ENCODE results near the gene TRIP10.
A peak's percentile ranks its signal among the peaks of the same experiment; 100 is the strongest.

TRIP10 gene

DNA sequence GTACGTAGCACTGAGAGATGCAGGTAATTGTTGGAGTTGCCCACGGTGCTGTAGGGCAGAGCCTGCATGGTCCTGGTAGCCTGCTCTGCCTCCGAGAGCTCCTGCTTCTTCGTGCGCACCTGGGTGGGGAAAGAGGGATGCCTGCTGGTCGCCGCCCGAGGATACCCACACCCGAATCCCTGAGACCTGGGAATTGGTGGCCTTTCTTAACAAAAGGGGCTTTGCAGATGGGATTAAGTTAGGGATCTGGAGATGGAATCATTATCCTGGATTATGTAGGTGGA is 28.5 kb upstream of the TRIP10 start:
- TF ChIP-seq, protein P1, sequence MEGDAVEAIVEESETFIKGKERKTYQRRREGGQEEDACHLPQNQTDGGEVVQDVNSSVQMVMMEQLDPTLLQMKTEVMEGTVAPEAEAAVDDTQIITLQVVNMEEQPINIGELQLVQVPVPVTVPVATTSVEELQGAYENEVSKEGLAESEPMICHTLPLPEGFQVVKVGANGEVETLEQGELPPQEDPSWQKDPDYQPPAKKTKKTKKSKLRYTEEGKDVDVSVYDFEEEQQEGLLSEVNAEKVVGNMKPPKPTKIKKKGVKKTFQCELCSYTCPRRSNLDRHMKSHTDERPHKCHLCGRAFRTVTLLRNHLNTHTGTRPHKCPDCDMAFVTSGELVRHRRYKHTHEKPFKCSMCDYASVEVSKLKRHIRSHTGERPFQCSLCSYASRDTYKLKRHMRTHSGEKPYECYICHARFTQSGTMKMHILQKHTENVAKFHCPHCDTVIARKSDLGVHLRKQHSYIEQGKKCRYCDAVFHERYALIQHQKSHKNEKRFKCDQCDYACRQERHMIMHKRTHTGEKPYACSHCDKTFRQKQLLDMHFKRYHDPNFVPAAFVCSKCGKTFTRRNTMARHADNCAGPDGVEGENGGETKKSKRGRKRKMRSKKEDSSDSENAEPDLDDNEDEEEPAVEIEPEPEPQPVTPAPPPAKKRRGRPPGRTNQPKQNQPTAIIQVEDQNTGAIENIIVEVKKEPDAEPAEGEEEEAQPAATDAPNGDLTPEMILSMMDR (IDR thresholded peaks at IDR 0.05; ENCODE audit: extremely low read depth, insufficient read depth, missing control alignments) = no peak
- in situ Hi-C loops (cut with MboI; ENCODE audit: low pct_unique_long_range_greater_than_20kb, low sequenced_read_pairs, unreplicated experiment) = no loop called here
- DNase-seq (ENCODE audit: low spot score) = peak; percentile 23

DNA sequence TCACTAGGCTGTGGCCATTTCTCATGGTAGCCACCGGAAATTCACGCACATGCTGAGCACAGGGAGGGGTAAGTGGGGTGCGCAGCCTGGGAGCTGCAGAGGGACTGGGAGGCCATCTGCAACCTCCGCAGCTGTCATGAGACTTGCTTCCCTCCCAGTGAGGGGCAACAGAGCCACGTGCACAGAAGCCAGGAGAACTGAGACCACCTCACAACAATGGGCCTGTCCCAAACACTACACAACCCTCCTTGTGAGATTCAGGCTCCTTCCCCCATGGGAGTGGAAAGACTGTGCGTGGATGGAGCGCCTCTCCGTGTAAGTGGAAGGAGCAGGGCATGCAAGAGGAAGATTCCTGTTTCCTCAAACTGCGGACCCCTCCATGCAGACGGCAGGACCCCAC is 27.9 kb upstream of the TRIP10 start:
- in situ Hi-C loops (cut with MboI; ENCODE audit: low pct_unique_long_range_greater_than_20kb, low sequenced_read_pairs, unreplicated experiment) = no loop called here
- DNase-seq (ENCODE audit: low spot score) = no peak
- TF ChIP-seq, protein P1 (IDR thresholded peaks at IDR 0.05; ENCODE audit: extremely low read depth, insufficient read depth, missing control alignments) = no peak

DNA sequence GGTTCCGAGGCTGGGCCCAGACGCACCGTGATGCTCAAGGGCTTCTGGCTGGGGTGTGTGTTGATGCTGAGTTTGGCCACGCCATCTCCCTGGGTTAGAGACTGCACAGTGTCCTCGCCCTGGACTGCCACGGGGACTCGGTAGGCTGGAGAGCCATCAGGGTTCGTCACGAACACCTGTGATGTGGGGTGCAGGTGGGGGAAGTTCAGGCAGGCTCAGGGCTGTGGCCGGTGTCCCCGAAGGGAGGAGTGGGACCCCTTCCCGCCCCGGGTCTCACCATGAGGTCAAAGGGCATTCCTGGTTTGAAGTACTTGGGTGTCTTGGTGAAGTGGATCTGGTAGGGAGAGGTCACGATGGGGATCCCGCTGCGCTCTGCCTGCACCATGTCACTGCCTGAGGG is 27.2 kb upstream of the TRIP10 start:
- TF ChIP-seq, protein P1 (IDR thresholded peaks at IDR 0.05; ENCODE audit: extremely low read depth, insufficient read depth, missing control alignments) = no peak
- in situ Hi-C loops (cut with MboI; ENCODE audit: low pct_unique_long_range_greater_than_20kb, low sequenced_read_pairs, unreplicated experiment) = no loop called here
- no peak for DNase-seq (ENCODE audit: low spot score)

DNA sequence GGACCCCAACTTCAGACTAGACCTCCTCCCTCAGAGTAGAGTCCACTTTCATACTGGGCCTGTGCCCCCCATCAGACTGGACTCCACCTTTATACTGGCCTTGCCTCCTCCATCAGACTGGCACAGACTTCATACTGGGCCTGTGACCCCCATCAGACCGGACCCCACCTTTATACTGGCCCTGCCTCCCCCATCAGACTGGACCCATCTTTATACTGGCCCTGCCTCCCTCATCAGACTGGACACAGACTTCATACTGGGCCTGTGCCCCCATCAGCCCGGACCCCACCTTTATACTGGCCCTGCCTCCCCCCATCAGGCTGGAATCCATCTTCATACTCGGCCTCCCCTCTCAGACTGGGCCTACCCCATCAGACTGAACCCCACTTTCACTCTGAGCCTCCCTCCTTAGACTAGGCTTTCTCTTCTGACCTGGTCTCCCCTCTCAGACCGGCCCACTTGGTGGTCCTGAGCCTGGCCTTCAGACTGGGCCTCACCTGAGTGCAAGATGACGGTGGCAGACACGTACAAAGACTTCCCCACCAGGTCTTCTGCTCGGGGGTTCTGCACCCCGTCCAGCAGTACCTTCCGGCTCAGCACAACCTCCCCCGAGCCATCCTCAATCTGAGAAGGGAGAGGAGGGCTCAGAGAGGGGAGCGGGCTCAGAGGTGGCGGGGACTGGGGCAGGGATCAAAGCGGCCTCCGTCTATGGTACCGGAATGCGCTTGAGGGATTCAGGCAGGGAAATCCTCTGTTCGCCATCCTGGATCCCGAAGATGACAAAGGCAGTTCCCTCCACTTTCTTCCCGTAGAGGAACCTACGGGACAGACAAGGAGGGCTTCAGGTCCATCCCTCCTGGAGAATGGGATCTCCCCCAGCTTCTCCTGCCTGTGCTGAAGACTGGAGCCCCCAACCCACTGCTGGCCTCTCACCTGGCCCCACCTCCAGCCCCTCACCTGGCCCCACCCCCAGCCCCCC is 26.5 kb upstream of the TRIP10 start:
- DNase-seq (ENCODE audit: low spot score) = no peak
- in situ Hi-C loops (cut with MboI; ENCODE audit: low pct_unique_long_range_greater_than_20kb, low sequenced_read_pairs, unreplicated experiment) = no loop called here
- TF ChIP-seq, protein P1 (IDR thresholded peaks at IDR 0.05; ENCODE audit: extremely low read depth, insufficient read depth, missing control alignments) = no peak

DNA sequence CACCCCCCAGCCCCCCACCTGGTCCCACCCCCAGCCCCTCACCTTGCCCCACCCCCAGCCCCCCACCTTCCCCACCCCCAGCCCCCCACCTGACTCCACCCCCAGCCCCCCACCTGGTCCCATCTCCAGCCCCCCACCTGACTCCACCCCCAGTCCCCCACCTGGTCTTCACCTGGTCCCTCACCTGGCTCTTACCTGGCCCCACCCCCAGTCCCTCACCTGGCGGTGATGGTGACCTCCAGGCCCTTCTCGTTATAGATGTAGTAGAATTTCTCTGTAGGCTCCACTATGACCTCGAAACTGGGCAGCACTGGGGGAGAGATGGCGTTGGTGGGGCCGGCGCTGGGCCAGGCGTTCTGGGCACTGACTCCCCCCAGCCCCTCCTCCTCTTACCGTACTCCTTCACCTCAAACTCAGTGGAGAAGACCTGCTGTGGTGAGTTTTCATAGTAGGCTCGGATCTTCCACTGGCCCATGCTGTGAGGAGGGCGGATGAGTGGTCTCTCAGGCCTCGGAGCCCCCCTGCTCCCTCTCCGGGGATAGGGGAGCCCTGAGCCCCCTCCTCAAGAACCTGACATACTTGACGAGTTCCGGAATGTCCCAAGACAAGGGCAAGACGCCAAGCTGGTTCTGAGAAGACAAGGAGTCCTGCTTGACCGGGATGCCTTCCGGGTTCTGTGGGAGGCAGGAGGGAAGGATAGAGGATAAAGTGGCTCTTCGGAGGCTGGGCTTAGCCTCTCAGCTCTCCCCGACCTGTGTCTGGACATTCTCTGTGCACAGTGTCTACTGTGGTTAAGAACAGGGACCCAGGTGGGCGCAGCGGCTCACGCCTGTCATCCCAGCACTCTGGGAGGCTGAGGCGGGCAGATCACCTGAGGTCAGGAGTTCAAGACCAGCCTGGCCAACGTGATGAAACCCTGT is 25.4 kb upstream of the TRIP10 start:
- in situ Hi-C loops (cut with MboI; ENCODE audit: low pct_unique_long_range_greater_than_20kb, low sequenced_read_pairs, unreplicated experiment) = no loop called here
- no peak for DNase-seq (ENCODE audit: low spot score)
- TF ChIP-seq, protein P1 (IDR thresholded peaks at IDR 0.05; ENCODE audit: extremely low read depth, insufficient read depth, missing control alignments) = no peak

DNA sequence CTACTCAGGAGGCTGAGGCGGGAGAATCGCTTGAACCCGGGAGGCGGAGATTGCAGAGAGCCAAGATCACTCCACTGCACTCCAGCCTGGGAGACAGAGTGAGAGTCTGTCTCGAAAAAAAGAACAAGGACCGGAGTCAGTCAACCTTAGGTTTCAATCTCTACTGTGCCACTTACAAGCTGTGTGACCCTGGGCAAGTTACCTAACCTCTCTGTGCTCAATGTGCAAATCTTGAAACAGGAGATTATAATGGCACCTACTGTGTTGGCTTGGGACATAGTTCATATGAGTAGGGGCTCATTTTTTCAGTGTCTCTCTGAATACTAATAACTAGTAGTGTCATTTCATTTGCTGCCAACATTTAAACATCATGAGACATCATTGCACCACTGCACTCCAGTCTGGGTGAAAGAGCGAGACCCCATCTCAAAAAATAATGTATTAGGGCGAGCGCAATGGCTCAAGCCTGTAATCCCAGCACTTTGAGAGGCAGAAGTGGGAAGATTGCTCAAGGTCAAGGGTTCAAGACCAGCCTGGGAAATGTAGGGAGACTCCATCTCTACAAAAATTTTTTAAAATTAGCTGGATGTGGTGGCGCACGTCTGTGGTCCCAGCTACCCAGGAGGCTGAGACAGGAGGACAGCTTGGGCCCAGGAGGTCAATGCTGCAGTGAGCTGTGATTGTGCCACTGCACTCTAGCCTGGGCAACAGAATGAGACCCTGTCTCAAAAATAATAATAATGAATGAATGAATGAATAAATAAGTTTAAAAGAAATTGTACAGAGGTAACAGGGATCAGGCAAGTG is 24.5 kb upstream of the TRIP10 start:
- TF ChIP-seq, protein P1 (IDR thresholded peaks at IDR 0.05; ENCODE audit: extremely low read depth, insufficient read depth, missing control alignments) = no peak
- DNase-seq (ENCODE audit: low spot score) = no peak
- in situ Hi-C loops (cut with MboI; ENCODE audit: low pct_unique_long_range_greater_than_20kb, low sequenced_read_pairs, unreplicated experiment) = no loop called here
